K562 (cell line): ENCODE data around the gene CEP128. TPM values are rescaled to one million over a fixed set of nuclear protein-coding genes. Genes with fewer than 3 reads are reported as not detected.

Experiments
- ATAC-seq: fragments of 200-7000 bp; cut with Tn5 transposase; 3 replicates; pipeline ENCODE4 v1.9.1; 2020; ENCODE audit warnings: moderate library complexity
- BruUV-seq: library from RNA; stranded (reverse); fragments of 400-500 nt; replicated peaks from 2 replicates; lab custom pipeline; 2021; lab: Mats Ljungman, UMichigan
- CTCF ChIA-PET: fragments of 300-600 bp; formaldehyde crosslinking; extraction: SDS; loops from one replicate; lab custom pipeline; 2021; ENCODE audit warnings: low intra/inter-chr PET ratio; lab: Yijun Ruan, JAX
- POLR2A ChIA-PET: fragments of 300-600, 350-650 bp; sonication (Branson Sonifier 250); formaldehyde crosslinking; extraction: SDS; loops from one replicate; lab custom pipeline; 2021; ENCODE audit warnings: antibody characterized with exemption, inconsistent platforms; lab: Yijun Ruan, JAX
- DNase-seq, 4 experiments: peaks; one replicate each; pipeline versions ENCODE4 v3.0.0 to v3.0.0-alpha.2; 2011 to 2018; ENCODE audit warnings: low spot score in 3 of 4, mixed read lengths in 3 of 4; ENCODE audit errors: extremely low read depth in 1 of 4
- FAIRE-seq: peaks from 2 replicates; lab custom pipeline; 2011; peaks lifted over from hg19 to GRCh38; lab: Jason Lieb, UNC
- H2AFZ ChIP-seq: 2 replicates; pipeline ENCODE4 v1.6.0; 2011; ENCODE audit warnings: low read depth, low read length, control low read depth, inconsistent platforms
- H3K27ac ChIP-seq: fragments of 200-600 bp; 3 replicates; pipeline ENCODE4 v1.8.0; 2011; ENCODE audit warnings: low read depth, mild to moderate bottlenecking, control low read depth, inconsistent platforms, low read length, moderate library complexity, mixed read lengths; ENCODE audit errors: extremely low read depth
- H3K27me3 ChIP-seq, 2 experiments: fragments of 300-600 bp in 1 of 2; 2 replicates in 1 of 2; 3 replicates in 1 of 2; pipeline versions ENCODE4 v1.6.0 to v1.8.0; 2011; ENCODE audit warnings: inconsistent platforms in 2 of 2, low read length in 2 of 2, mild to moderate bottlenecking in 1 of 2, mixed read lengths in 1 of 2, moderate library complexity in 1 of 2; ENCODE audit not compliant: control insufficient read depth in 2 of 2, insufficient read depth in 2 of 2
- H3K36me3 ChIP-seq: fragments of 300-600 bp; 3 replicates; pipeline ENCODE4 v1.8.0; 2011; ENCODE audit warnings: mild to moderate bottlenecking, low read length, inconsistent platforms; ENCODE audit not compliant: control insufficient read depth, insufficient read depth
- H3K4me1 ChIP-seq, 2 experiments: fragments of 200-600 bp in 1 of 2; replicated peaks in 1 of 2; 2 replicates in 1 of 2; 3 replicates in 1 of 2; pipeline versions ENCODE4 v1.5.1 to v1.8.0; 2011; ENCODE audit warnings: inconsistent platforms in 2 of 2, low read length in 2 of 2, mild to moderate bottlenecking in 1 of 2, mixed read lengths in 1 of 2, moderate library complexity in 1 of 2; ENCODE audit not compliant: control insufficient read depth in 2 of 2, insufficient read depth in 2 of 2
- H3K4me2 ChIP-seq: 2 replicates; pipeline ENCODE4 v1.6.1; 2011; ENCODE audit warnings: low read length, control low read depth, inconsistent platforms, mixed read lengths; ENCODE audit not compliant: insufficient read depth
- H3K4me3 ChIP-seq: fragments of 200-600 bp; sonication (generic), shearing (Covaris generic); 2 replicates; pipeline ENCODE4 v1.5.1; 2016; ENCODE audit warnings: control low read depth, inconsistent platforms
- H3K79me2 ChIP-seq: fragments of 200-600 bp; 3 replicates; pipeline ENCODE4 v1.8.0; 2011; ENCODE audit warnings: low read length, inconsistent platforms; ENCODE audit not compliant: control insufficient read depth, insufficient read depth
- H3K9ac ChIP-seq, 2 experiments: 2 replicates each; pipeline versions ENCODE4 v1.6.0 to v1.6.1; 2011; ENCODE audit warnings: low read depth in 2 of 2, low read length in 2 of 2, control low read depth in 1 of 2, inconsistent platforms in 1 of 2, mild to moderate bottlenecking in 1 of 2, mixed read lengths in 1 of 2; ENCODE audit not compliant: insufficient read depth in 1 of 2
- H3K9me1 ChIP-seq: one replicate; pipeline ENCODE4 v1.6.0; 2011; ENCODE audit warnings: inconsistent platforms, mild to moderate bottlenecking, low read length, moderate library complexity; ENCODE audit not compliant: control insufficient read depth, insufficient read depth
- H3K9me3 ChIP-seq: replicated peaks from 2 replicates; pipeline ENCODE4 v1.5.1; 2011; ENCODE audit warnings: low read depth, low read length, inconsistent platforms; ENCODE audit not compliant: control insufficient read depth, insufficient read depth
- H4K20me1 ChIP-seq: replicated peaks from 2 replicates; pipeline ENCODE4 v1.6.1; 2011; ENCODE audit warnings: low read length, inconsistent platforms, mixed read lengths; ENCODE audit not compliant: control insufficient read depth, insufficient read depth
- KAT7 ChIP-seq: sonication (generic); formaldehyde crosslinking; IDR thresholded peaks from 2 replicates; pipeline ENCODE4 v1.8.0; 2022; ENCODE audit warnings: missing genetic modification reagents, mild to moderate bottlenecking, borderline replicate concordance
- KLF10 ChIP-seq: fragments of 250-450 bp; sonication (Bioruptor Pico); IDR thresholded peaks from 2 replicates; pipeline ENCODE4 v1.6.1; 2021; ENCODE audit warnings: matching md5 sums
- MECOM ChIP-seq: fragments of 250-450 bp; sonication (Bioruptor Pico); IDR thresholded peaks from 2 replicates; pipeline ENCODE4 v1.8.0; 2022; ENCODE audit warnings: inconsistent platforms
- SOX6 ChIP-seq: fragments of 450-650 bp; IDR thresholded peaks from 2 replicates; pipeline ENCODE4 v1.6.1; 2014; ENCODE audit warnings: mild to moderate bottlenecking
- SP2 ChIP-seq: IDR thresholded peaks from 2 replicates; pipeline ENCODE4 v1.6.1; 2011; ENCODE audit warnings: mild to moderate bottlenecking, low read depth, low read length, moderate library complexity; ENCODE audit not compliant: poor library complexity, severe bottlenecking; ENCODE audit errors: extremely low read depth
- SREBF1 ChIP-seq: fragments of 150-350 bp; IDR thresholded peaks from 2 replicates; pipeline ENCODE4 v1.6.1; 2014; ENCODE audit warnings: antibody characterized with exemption, low read depth, low read length, borderline replicate concordance
- TCF3 ChIP-seq: sonication (generic); formaldehyde crosslinking; IDR thresholded peaks from 2 replicates; pipeline ENCODE4 v1.4.0; 2020; ENCODE audit warnings: mild to moderate bottlenecking, missing genetic modification reagents
- ZBTB11 ChIP-seq, 3 experiments: fragments of 200-800 bp in 1 of 3; fragments of 250-450 bp in 1 of 3; fragments of 450-650 bp in 1 of 3; sonication (Bioruptor Pico) in 1 of 3; sonication (Bioruptor generic) in 1 of 3; formaldehyde crosslinking in 1 of 3; IDR thresholded peaks; 2 replicates each; pipeline versions ENCODE4 v1.6.1 to v1.8.0; 2016 to 2022; ENCODE audit warnings: mild to moderate bottlenecking in 2 of 3, missing genetic modification characterization in 2 of 3, missing compliant biosample characterization in 1 of 3, moderate library complexity in 1 of 3
- ZNF354B ChIP-seq: fragments of 250-450 bp; sonication (Bioruptor Pico); IDR thresholded peaks from 2 replicates; pipeline ENCODE4 v1.4.0; 2020
- ZNF696 ChIP-seq: fragments of 250-450 bp; sonication (Bioruptor Pico); conservative IDR thresholded peaks from 2 replicates; pipeline ENCODE4 v1.4.0; 2020; ENCODE audit warnings: mild to moderate bottlenecking, moderate library complexity
- ZNF707 ChIP-seq: fragments of 250-450 bp; sonication (Bioruptor Pico); conservative IDR thresholded peaks from 2 replicates; pipeline ENCODE4 v1.8.0; 2022; ENCODE audit warnings: inconsistent platforms, mild to moderate bottlenecking, moderate library complexity
- ZNF778 ChIP-seq: fragments of 450-650 bp; formaldehyde crosslinking; IDR thresholded peaks from 2 replicates; pipeline ENCODE4 v1.4.0; 2020; ENCODE audit warnings: mild to moderate bottlenecking, moderate library complexity
- WGBS: fragments of 100-300 bp; shearing (Covaris generic); methylation state at CpG from one replicate; pipeline ENCODE4 v1.1.6; 2016; ENCODE audit warnings: low coverage, mixed read lengths; ENCODE audit not compliant: insufficient coverage; ENCODE audit errors: missing lambda C conversion rate; 5-methylcytosine and 5-hydroxymethylcytosine counted together
- in situ Hi-C: fragments of 300-500 bp; cut with MboI; formaldehyde crosslinking; loops from 4 replicates; pipeline ENCODE4 v1.15.0; 2018; ENCODE audit warnings: inconsistent platforms, mixed read lengths
- intact Hi-C: fragments of 100-400 bp; cut with micrococcal nuclease; formaldehyde crosslinking; loops from 2 replicates; pipeline ENCODE4 v1.14.2; 2022
- polyA plus RNA-seq, 8 experiments: library from polyadenylated mRNA; depleted of rRNA in 4 of 8; stranded (reverse) in 5 of 8; unstranded in 3 of 8; fragments of >200 nt; fragmentation: Nextera tagmentation in 2 of 8; fragmentation: Illumina TruSeq in 1 of 8; extraction: Ambion mirVana in 2 of 8; extraction: Trizol in 1 of 8; gene quantifications; 2 replicates each; pipeline versions ENCODE4 v1.2.1 to v1.2.3, GENCODE V29; 2011 to 2014; ENCODE audit warnings: inconsistent platforms in 1 of 8, missing spikeins in 1 of 8
- total RNA-seq, 7 experiments: library from RNA; depleted of rRNA in 6 of 7; stranded (reverse); fragments of >200 nt in 6 of 7; fragmentation: Illumina TruSeq in 2 of 7; extraction: Trizol in 2 of 7; gene quantifications; 2 replicates each; pipeline versions ENCODE4 v1.2.1 to v1.2.3, GENCODE V29; 2011 to 2021; ENCODE audit warnings: low replicate concordance in 1 of 7

Gene CEP128
- total and polyA plus RNA-seq, 9 of the 15 experiments (the other 6 are each of a cell fraction or from before 2014, with no cell fraction given) = 2.3 to 9.2 (median 4.6) TPM

GRCh38 chr14:80644826-80645225 is 296.7 kb downstream of the CEP128 start:
- Histone ChIP-seq H4K20me1 (no peaks in the 10 kb centered on the region), H3K4me1 (no peaks in the 10 kb centered on the region), H3K9me3 (no peaks in the 10 kb centered on the region), H3K27me3 (no peaks in the 10 kb centered on the region), H2AFZ (no peak overlapping the region), H3K4me3 (no peak overlapping the region), H3K79me2 (no peaks in the 10 kb centered on the region), H3K27ac (no peak overlapping the region), H3K9me1 (no peaks in the 10 kb centered on the region), H3K9ac (no peak overlapping the region), H3K4me2 (no peak overlapping the region), H3K36me3 (no peaks in the 10 kb centered on the region)
- 0% methylated on average over 2 of the region's 2 CpGs for WGBS
- ChIA-PET POLR2A (no interaction called here), CTCF (no interaction called here)
- TF ChIP-seq MECOM (CRISPR knock-in tag) = no peak
- no peak for TF ChIP-seq KAT7
- TF ChIP-seq ZNF778 (CRISPR knock-in tag) = no peak
- DNase-seq (no peak), FAIRE-seq (no peak), ATAC-seq (no peak)
- in situ Hi-C loops (no loop called here), intact Hi-C loops (no loop called here)
- BruUV-seq = no TSS peak

GRCh38 chr14:80638620-80639515 is 302.7 kb downstream of the CEP128 start:
- Histone ChIP-seq H3K79me2 (no peaks in the 10 kb centered on the region), H3K36me3 (no peaks in the 10 kb centered on the region), H3K4me3 (no peak overlapping the region), H2AFZ (no peak overlapping the region), H3K9ac (no peak overlapping the region), H3K4me2 (no peak overlapping the region), H4K20me1 (no peaks in the 10 kb centered on the region), H3K9me3 (no peaks in the 10 kb centered on the region), H3K27ac (no peak overlapping the region), H3K27me3 (no peaks in the 10 kb centered on the region), H3K4me1 (no peaks in the 10 kb centered on the region), H3K9me1 (no peaks in the 10 kb centered on the region)
- ChIA-PET POLR2A (no interaction called here), CTCF (no interaction called here)
- no peak for ATAC-seq
- no peak for DNase-seq
- no TSS peak for BruUV-seq
- 15% methylated on average over 6 of the region's 6 CpGs for WGBS
- intact Hi-C loops = no loop called here
- in situ Hi-C loops = no loop called here
- FAIRE-seq = no peak
- no peak for TF ChIP-seq SREBF1
- no peak for TF ChIP-seq ZBTB11 (CRISPR knock-in tag; IDR thresholded peaks at IDR 0.05)
- no peak for TF ChIP-seq ZNF707 (CRISPR knock-in tag)
- TF ChIP-seq TCF3 (CRISPR knock-in tag) = no peak
- no peak for TF ChIP-seq KLF10 (CRISPR knock-in tag)
- TF ChIP-seq SOX6 = no peak
- no peak for TF ChIP-seq SP2
- TF ChIP-seq ZNF354B = no peak
- TF ChIP-seq ZNF696 (CRISPR knock-in tag) = no peak
